SK-N-SH (cell line): ENCODE results near the gene GDPD4. TPM values are rescaled to one million over a fixed set of nuclear protein-coding genes. Genes with fewer than 3 reads are reported as not detected.

Experiments
- CTCF ChIA-PET: fragments of 300-600, 350-600 bp; formaldehyde crosslinking; extraction: SDS; loops from one replicate; lab custom pipeline; 2021; lab: Yijun Ruan, JAX
- POLR2A ChIA-PET: fragments of 350-600 bp; sonication (Branson Sonifier 250); formaldehyde crosslinking; extraction: SDS; loops from one replicate; lab custom pipeline; 2020; ENCODE audit warnings: antibody characterized with exemption, inconsistent platforms; lab: Yijun Ruan, JAX
- DNase-seq: peaks from one replicate; pipeline ENCODE4 v3.0.0; 2012
- H2AFZ ChIP-seq: fragments of 200-600 bp; sonication (generic); 2 replicates; pipeline ENCODE4 v1.8.1; 2016; ENCODE audit warnings: antibody characterized with exemption, mild to moderate bottlenecking, low read depth
- H3F3A ChIP-seq: fragments of 200-600 bp; sonication (generic); replicated peaks from 2 replicates; pipeline ENCODE3; 2016; ENCODE audit warnings: antibody characterized with exemption, mild to moderate bottlenecking; ENCODE audit not compliant: insufficient read depth
- H3K27ac ChIP-seq, 2 experiments: fragments of 200-500 bp in 1 of 2; fragments of 200-600 bp in 1 of 2; sonication (Bioruptor generic) in 1 of 2; sonication (generic), shearing (Covaris generic) in 1 of 2; 2 replicates each; pipeline versions ENCODE4 v1.5.1 to v1.6.1; 2014 to 2016; ENCODE audit warnings: low read depth in 2 of 2, inconsistent platforms in 1 of 2, low read length in 1 of 2, mild to moderate bottlenecking in 1 of 2, mixed read lengths in 1 of 2
- H3K27me3 ChIP-seq: fragments of 200-600 bp; sonication (generic), shearing (Covaris generic); 2 replicates; pipeline ENCODE4 v1.6.1; 2016; ENCODE audit warnings: mixed run types; ENCODE audit not compliant: insufficient read depth
- H3K36me3 ChIP-seq, 2 experiments: fragments of 200-500 bp in 1 of 2; fragments of 200-600 bp in 1 of 2; sonication (Bioruptor generic) in 1 of 2; sonication (generic) in 1 of 2; replicated peaks in 1 of 2; 2 replicates each; pipeline versions ENCODE3 to v1.5.1; 2014 to 2016; ENCODE audit warnings: low read length in 1 of 2, mild to moderate bottlenecking in 1 of 2; ENCODE audit not compliant: insufficient read depth in 2 of 2, control insufficient read depth in 1 of 2
- H3K4me1 ChIP-seq, 2 experiments: fragments of 200-500 bp in 1 of 2; fragments of 200-600 bp in 1 of 2; sonication (Bioruptor generic) in 1 of 2; sonication (generic), shearing (Covaris generic) in 1 of 2; 2 replicates each; pipeline versions ENCODE4 v1.5.1 to v1.6.1; 2014 to 2016; ENCODE audit warnings: low read depth in 1 of 2, low read length in 1 of 2, mixed run types in 1 of 2; ENCODE audit not compliant: insufficient read depth in 2 of 2, control insufficient read depth in 1 of 2
- H3K4me2 ChIP-seq: fragments of 200-600 bp; sonication (generic), shearing (Covaris generic); 2 replicates; pipeline ENCODE4 v1.6.1; 2017; ENCODE audit warnings: mixed run types
- H3K4me3 ChIP-seq, 2 experiments: fragments of 200-500 bp in 1 of 2; fragments of 200-600 bp in 1 of 2; sonication (Bioruptor generic) in 1 of 2; sonication (generic), shearing (Covaris generic) in 1 of 2; 2 replicates each; pipeline versions ENCODE4 v1.5.1 to v1.8.1; 2014 to 2016; ENCODE audit warnings: low read depth in 2 of 2, inconsistent platforms in 1 of 2, low read length in 1 of 2, mild to moderate bottlenecking in 1 of 2, mixed read lengths in 1 of 2, moderate library complexity in 1 of 2
- H3K79me2 ChIP-seq: fragments of 200-600 bp; sonication (generic); 2 replicates; pipeline ENCODE4 v1.8.1; 2017; ENCODE audit warnings: mild to moderate bottlenecking; ENCODE audit not compliant: insufficient read depth
- H3K9ac ChIP-seq: fragments of 200-600 bp; sonication (generic); 2 replicates; pipeline ENCODE4 v1.6.1; 2017; ENCODE audit warnings: mixed run types
- H3K9me2 ChIP-seq: fragments of 200-600 bp; sonication (generic); 2 replicates; pipeline ENCODE4 v1.6.1; 2017; ENCODE audit warnings: mixed run types
- H3K9me3 ChIP-seq: fragments of 200-600 bp; sonication (generic); 2 replicates; pipeline ENCODE4 v1.6.1; 2017; ENCODE audit warnings: mixed run types, mild to moderate bottlenecking, moderate library complexity
- H4K20me1 ChIP-seq: fragments of 200-600 bp; sonication (generic); 2 replicates; pipeline ENCODE4 v1.6.1; 2017; ENCODE audit warnings: mild to moderate bottlenecking, mixed run types; ENCODE audit not compliant: insufficient read depth
- EP300 ChIP-seq, 2 experiments: IDR thresholded peaks; 2 replicates each; pipeline versions ENCODE4 v1.4.0 to v1.6.1; 2012; ENCODE audit warnings: borderline replicate concordance in 1 of 2, low read depth in 1 of 2, low read length in 1 of 2
- FOSL2 ChIP-seq: IDR thresholded peaks from 2 replicates; pipeline ENCODE4 v1.4.0; 2012; ENCODE audit warnings: low read depth, mild to moderate bottlenecking, moderate library complexity, borderline replicate concordance
- FOXJ3 ChIP-seq: sonication (generic); formaldehyde crosslinking; IDR thresholded peaks from 2 replicates; pipeline ENCODE4 v1.5.1; 2020; ENCODE audit warnings: mild to moderate bottlenecking, missing genetic modification reagents
- FOXM1 ChIP-seq: IDR thresholded peaks from 2 replicates; pipeline ENCODE4 v1.4.0; 2012; ENCODE audit warnings: low read depth, mild to moderate bottlenecking
- IRF3 ChIP-seq: fragments of 150-350 bp; IDR thresholded peaks from 2 replicates; pipeline ENCODE4 v1.6.1; 2016; ENCODE audit warnings: mild to moderate bottlenecking, low read depth, low read length
- MXI1 ChIP-seq: IDR thresholded peaks from 2 replicates; pipeline ENCODE4 v1.6.1; 2012; ENCODE audit warnings: mild to moderate bottlenecking, low read depth, low read length, improper control_type of control experiment
- NRF1 ChIP-seq: IDR thresholded peaks from 2 replicates; pipeline ENCODE4 v1.6.1; 2012; ENCODE audit warnings: low read depth, mild to moderate bottlenecking, low read length
- RCOR1 ChIP-seq: fragments of 150-350 bp; IDR thresholded peaks from 2 replicates; pipeline ENCODE4 v1.6.1; 2017; ENCODE audit warnings: antibody characterized with exemption, low read length
- RFX5 ChIP-seq: IDR thresholded peaks from 2 replicates; pipeline ENCODE4 v1.6.1; 2012; ENCODE audit warnings: mild to moderate bottlenecking, improper control_type of control experiment, low read length
- TAF1 ChIP-seq: IDR thresholded peaks from 2 replicates; pipeline ENCODE4 v1.6.1; 2012; ENCODE audit warnings: low read depth, mild to moderate bottlenecking, low read length, moderate library complexity, borderline replicate concordance
- TCF12 ChIP-seq: IDR thresholded peaks from 2 replicates; pipeline ENCODE4 v1.4.0; 2012
- TEAD4 ChIP-seq: IDR thresholded peaks from 2 replicates; pipeline ENCODE4 v1.4.0; 2012; ENCODE audit warnings: mild to moderate bottlenecking, borderline replicate concordance; ENCODE audit not compliant: insufficient read depth
- WGBS: methylation state at CpG from one replicate; pipeline ENCODE4 v1.1.6; 2017; ENCODE audit warnings: low lambda C conversion rate; 5-methylcytosine and 5-hydroxymethylcytosine counted together
- polyA plus RNA-seq, 3 experiments: library from polyadenylated mRNA; depleted of rRNA; stranded (reverse); fragments of >200 nt; gene quantifications; 2 replicates each; pipeline ENCODE4 v1.2.3, GENCODE V29; 2012
- TF ChIP-seq, protein P1 (sequence below): IDR thresholded peaks from 2 replicates; pipeline ENCODE4 v1.6.1; 2012; ENCODE audit warnings: mild to moderate bottlenecking, low read depth, low read length, moderate library complexity

Gene GDPD4
- polyA plus RNA-seq, 1 of the 3 experiments (the other 2 are of a cell fraction) = not detected

GRCh38 chr11:77303328-77303727 lies 1.8 kb upstream of the GDPD4 start:
- Histone ChIP-seq H3F3A (no peaks in the 10 kb centered on the region), H3K36me3 (no peaks in the 10 kb centered on the region), H2AFZ (no peak overlapping the region), H3K9me2 (no peaks in the 10 kb centered on the region), H3K9ac (no peak overlapping the region), H3K4me1 (no peaks in the 10 kb centered on the region; a peak in 1 of 4 replicates), H3K4me3 (no peak overlapping the region), H4K20me1 (no peaks in the 10 kb centered on the region), H3K27me3 (no peaks in the 10 kb centered on the region), H3K27ac (no peak overlapping the region), H3K9me3 (no peaks in the 10 kb centered on the region), H3K4me2 (no peak overlapping the region), H3K79me2 (no peaks in the 10 kb centered on the region)
- ChIA-PET POLR2A (no interaction called here), CTCF (interaction anchor here (0.7 kb wide), 1 partner anchor 105 kb away, joined by 3 read pairs; no protein-coding TSS in a partner anchor)
- WGBS = 97% methylated on average over 2 of the region's 2 CpGs
- TF ChIP-seq MXI1 = no peak
- peak; percentile 21 for DNase-seq

- Histone ChIP-seq H3K36me3 (no peaks in the 10 kb centered on the region), H2AFZ (no peak overlapping the region), H3K4me1 (no peaks in the 10 kb centered on the region; a peak in 1 of 4 replicates), H3F3A (no peaks in the 10 kb centered on the region), H3K27ac (no peak overlapping the region; a peak in 1 of 4 replicates), H3K9me2 (no peaks in the 10 kb centered on the region), H3K4me2 (no peak overlapping the region), H3K79me2 (no peaks in the 10 kb centered on the region), H3K27me3 (no peaks in the 10 kb centered on the region), H3K9me3 (no peaks in the 10 kb centered on the region), H3K4me3 (no peak overlapping the region), H3K9ac (no peak overlapping the region), H4K20me1 (no peaks in the 10 kb centered on the region)
- 65% methylated on average over 3 of the region's 3 CpGs for WGBS
- POLR2A ChIA-PET = no interaction called here
- CTCF ChIA-PET = interaction anchor here (0.7 kb wide), 1 partner anchor 105 kb away, joined by 3 read pairs; no protein-coding TSS in a partner anchor
- no peak for TF ChIP-seq NRF1
- TF ChIP-seq TEAD4 = no peak
- TF ChIP-seq FOXJ3 = no peak
- no peak for TF ChIP-seq TCF12
- no peak for TF ChIP-seq RCOR1
- TF ChIP-seq MXI1 = no peak
- no peak for TF ChIP-seq TAF1
- TF ChIP-seq RFX5 = no peak
- no peak for TF ChIP-seq FOSL2
- no peak for TF ChIP-seq EP300 (IDR thresholded peaks at IDR 0.05; ENCODE audit: borderline replicate concordance in 1 of 2, low read depth in 1 of 2, low read length in 1 of 2)
- no peak for TF ChIP-seq IRF3
- TF ChIP-seq, protein P1, sequence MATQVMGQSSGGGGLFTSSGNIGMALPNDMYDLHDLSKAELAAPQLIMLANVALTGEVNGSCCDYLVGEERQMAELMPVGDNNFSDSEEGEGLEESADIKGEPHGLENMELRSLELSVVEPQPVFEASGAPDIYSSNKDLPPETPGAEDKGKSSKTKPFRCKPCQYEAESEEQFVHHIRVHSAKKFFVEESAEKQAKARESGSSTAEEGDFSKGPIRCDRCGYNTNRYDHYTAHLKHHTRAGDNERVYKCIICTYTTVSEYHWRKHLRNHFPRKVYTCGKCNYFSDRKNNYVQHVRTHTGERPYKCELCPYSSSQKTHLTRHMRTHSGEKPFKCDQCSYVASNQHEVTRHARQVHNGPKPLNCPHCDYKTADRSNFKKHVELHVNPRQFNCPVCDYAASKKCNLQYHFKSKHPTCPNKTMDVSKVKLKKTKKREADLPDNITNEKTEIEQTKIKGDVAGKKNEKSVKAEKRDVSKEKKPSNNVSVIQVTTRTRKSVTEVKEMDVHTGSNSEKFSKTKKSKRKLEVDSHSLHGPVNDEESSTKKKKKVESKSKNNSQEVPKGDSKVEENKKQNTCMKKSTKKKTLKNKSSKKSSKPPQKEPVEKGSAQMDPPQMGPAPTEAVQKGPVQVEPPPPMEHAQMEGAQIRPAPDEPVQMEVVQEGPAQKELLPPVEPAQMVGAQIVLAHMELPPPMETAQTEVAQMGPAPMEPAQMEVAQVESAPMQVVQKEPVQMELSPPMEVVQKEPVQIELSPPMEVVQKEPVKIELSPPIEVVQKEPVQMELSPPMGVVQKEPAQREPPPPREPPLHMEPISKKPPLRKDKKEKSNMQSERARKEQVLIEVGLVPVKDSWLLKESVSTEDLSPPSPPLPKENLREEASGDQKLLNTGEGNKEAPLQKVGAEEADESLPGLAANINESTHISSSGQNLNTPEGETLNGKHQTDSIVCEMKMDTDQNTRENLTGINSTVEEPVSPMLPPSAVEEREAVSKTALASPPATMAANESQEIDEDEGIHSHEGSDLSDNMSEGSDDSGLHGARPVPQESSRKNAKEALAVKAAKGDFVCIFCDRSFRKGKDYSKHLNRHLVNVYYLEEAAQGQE = no peak
- TF ChIP-seq FOXM1 = no peak
- peak; percentile 47 for DNase-seq
Measured at GRCh38 chr11:77302752-77303151, 1.3 kb upstream of the GDPD4 start.
